ENCODE results near the gene PER2. TPM values are rescaled to one million over a fixed set of nuclear protein-coding genes. Genes with fewer than 3 reads are reported as not detected.
A peak's percentile ranks its signal among the peaks of the same experiment; 100 is the strongest.

Gene PER2
- total and polyA plus RNA-seq, 10 of the 15 experiments (the other 5 are each of a cell fraction or from before 2014, with no cell fraction given) = 1.5 to 15.1 (median 4.6) TPM

- TF ChIP-seq, protein P1, sequence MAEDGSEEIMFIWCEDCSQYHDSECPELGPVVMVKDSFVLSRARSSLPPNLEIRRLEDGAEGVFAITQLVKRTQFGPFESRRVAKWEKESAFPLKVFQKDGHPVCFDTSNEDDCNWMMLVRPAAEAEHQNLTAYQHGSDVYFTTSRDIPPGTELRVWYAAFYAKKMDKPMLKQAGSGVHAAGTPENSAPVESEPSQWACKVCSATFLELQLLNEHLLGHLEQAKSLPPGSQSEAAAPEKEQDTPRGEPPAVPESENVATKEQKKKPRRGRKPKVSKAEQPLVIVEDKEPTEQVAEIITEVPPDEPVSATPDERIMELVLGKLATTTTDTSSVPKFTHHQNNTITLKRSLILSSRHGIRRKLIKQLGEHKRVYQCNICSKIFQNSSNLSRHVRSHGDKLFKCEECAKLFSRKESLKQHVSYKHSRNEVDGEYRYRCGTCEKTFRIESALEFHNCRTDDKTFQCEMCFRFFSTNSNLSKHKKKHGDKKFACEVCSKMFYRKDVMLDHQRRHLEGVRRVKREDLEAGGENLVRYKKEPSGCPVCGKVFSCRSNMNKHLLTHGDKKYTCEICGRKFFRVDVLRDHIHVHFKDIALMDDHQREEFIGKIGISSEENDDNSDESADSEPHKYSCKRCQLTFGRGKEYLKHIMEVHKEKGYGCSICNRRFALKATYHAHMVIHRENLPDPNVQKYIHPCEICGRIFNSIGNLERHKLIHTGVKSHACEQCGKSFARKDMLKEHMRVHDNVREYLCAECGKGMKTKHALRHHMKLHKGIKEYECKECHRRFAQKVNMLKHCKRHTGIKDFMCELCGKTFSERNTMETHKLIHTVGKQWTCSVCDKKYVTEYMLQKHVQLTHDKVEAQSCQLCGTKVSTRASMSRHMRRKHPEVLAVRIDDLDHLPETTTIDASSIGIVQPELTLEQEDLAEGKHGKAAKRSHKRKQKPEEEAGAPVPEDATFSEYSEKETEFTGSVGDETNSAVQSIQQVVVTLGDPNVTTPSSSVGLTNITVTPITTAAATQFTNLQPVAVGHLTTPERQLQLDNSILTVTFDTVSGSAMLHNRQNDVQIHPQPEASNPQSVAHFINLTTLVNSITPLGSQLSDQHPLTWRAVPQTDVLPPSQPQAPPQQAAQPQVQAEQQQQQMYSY (CRISPR knock-in tag; IDR thresholded peaks at IDR 0.05) = no peak
- no peak for TF ChIP-seq GABPA (IDR thresholded peaks at IDR 0.05; ENCODE audit: low read depth)
- no peak for TF ChIP-seq RCOR1 (conservative IDR thresholded peaks at IDR 0.05; ENCODE audit: low read depth, low read length)
- TF ChIP-seq PML (IDR thresholded peaks at IDR 0.05; ENCODE audit: low read length) = no peak
- no peak for TF ChIP-seq TBL1XR1 (IDR thresholded peaks at IDR 0.05; ENCODE audit: low read depth, low read length)
- no peak for TF ChIP-seq CHD2 (IDR thresholded peaks at IDR 0.05; ENCODE audit: borderline replicate concordance, low read depth, low read length)
- TF ChIP-seq SP1 (IDR thresholded peaks at IDR 0.05; ENCODE audit: low read depth, low read length) = peak; percentile 51
- no peak for TF ChIP-seq RBBP5 (conservative IDR thresholded peaks at IDR 0.05)
- no peak for TF ChIP-seq NFIC (IDR thresholded peaks at IDR 0.05; ENCODE audit: low read depth, low read length)
- peak; percentile 88 for TF ChIP-seq LARP7 (IDR thresholded peaks at IDR 0.05)
- no peak for TF ChIP-seq ZNF384 (IDR thresholded peaks at IDR 0.05; ENCODE audit: borderline replicate concordance, low read depth, low read length)
- TF ChIP-seq MEF2A (IDR thresholded peaks at IDR 0.05; ENCODE audit: insufficient read depth, low read depth, low read length) = no peak
- TF ChIP-seq BRCA1 (IDR thresholded peaks at IDR 0.05; ENCODE audit: low read depth, low read length) = no peak
- no peak for TF ChIP-seq CEBPB (IDR thresholded peaks at IDR 0.05; ENCODE audit: borderline replicate concordance in 1 of 2, low read depth in 2 of 2, low read length in 2 of 2)
- TF ChIP-seq ATF2 (IDR thresholded peaks at IDR 0.05; ENCODE audit: low read length) = no peak
- TF ChIP-seq MTA3 (IDR thresholded peaks at IDR 0.05; ENCODE audit: borderline replicate concordance, low read length) = no peak
- TF ChIP-seq ZBTB4 (CRISPR knock-in tag; IDR thresholded peaks at IDR 0.05) = no peak
- TF ChIP-seq MYC (IDR thresholded peaks at IDR 0.05; ENCODE audit: insufficient read depth, insufficient read length, insufficient replicate concordance, low read length, severe bottlenecking) = no peak
- TF ChIP-seq, protein P2, sequence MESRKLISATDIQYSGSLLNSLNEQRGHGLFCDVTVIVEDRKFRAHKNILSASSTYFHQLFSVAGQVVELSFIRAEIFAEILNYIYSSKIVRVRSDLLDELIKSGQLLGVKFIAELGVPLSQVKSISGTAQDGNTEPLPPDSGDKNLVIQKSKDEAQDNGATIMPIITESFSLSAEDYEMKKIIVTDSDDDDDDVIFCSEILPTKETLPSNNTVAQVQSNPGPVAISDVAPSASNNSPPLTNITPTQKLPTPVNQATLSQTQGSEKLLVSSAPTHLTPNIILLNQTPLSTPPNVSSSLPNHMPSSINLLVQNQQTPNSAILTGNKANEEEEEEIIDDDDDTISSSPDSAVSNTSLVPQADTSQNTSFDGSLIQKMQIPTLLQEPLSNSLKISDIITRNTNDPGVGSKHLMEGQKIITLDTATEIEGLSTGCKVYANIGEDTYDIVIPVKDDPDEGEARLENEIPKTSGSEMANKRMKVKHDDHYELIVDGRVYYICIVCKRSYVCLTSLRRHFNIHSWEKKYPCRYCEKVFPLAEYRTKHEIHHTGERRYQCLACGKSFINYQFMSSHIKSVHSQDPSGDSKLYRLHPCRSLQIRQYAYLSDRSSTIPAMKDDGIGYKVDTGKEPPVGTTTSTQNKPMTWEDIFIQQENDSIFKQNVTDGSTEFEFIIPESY (IDR thresholded peaks at IDR 0.05) = no peak
Measured at GRCh38 chr2:238239863-238240756, 48.3 kb downstream of the PER2 start, which contains the start of gene HES6 (continued).

Data from GM12878 (cell line).